Panc1 (cell line): ENCODE results near the gene PLA2G1B.

ENCODE experiments used
- POLR2AphosphoS5 ChIP-seq: IDR thresholded peaks from 2 replicates; pipeline ENCODE4 v1.6.1; 2012; ENCODE audit warnings: mild to moderate bottlenecking, low read depth, low read length, moderate library complexity
- SIN3A ChIP-seq: IDR thresholded peaks from 2 replicates; pipeline ENCODE4 v1.6.1; 2012; ENCODE audit warnings: low read depth, mild to moderate bottlenecking, low read length, moderate library complexity, borderline replicate concordance; ENCODE audit not compliant: insufficient read depth
- TCF7L2 ChIP-seq: IDR thresholded peaks from 2 replicates; pipeline ENCODE4 v1.6.1; 2011; ENCODE audit warnings: mild to moderate bottlenecking, low read depth, low read length, inconsistent platforms
- TF ChIP-seq, protein P1 (sequence below): fragments of 450-650 bp; IDR thresholded peaks from 2 replicates; pipeline ENCODE4 v1.5.1; 2017; ENCODE audit warnings: mild to moderate bottlenecking
- TF ChIP-seq, protein P2 (sequence below), 2 experiments: IDR thresholded peaks; 2 replicates each; pipeline ENCODE4 v1.6.1; 2011 to 2012; ENCODE audit warnings: low read depth in 2 of 2, control low read depth in 1 of 2, low read length in 1 of 2, mild to moderate bottlenecking in 1 of 2, moderate library complexity in 1 of 2; ENCODE audit not compliant: insufficient read depth in 1 of 2

DNA sequence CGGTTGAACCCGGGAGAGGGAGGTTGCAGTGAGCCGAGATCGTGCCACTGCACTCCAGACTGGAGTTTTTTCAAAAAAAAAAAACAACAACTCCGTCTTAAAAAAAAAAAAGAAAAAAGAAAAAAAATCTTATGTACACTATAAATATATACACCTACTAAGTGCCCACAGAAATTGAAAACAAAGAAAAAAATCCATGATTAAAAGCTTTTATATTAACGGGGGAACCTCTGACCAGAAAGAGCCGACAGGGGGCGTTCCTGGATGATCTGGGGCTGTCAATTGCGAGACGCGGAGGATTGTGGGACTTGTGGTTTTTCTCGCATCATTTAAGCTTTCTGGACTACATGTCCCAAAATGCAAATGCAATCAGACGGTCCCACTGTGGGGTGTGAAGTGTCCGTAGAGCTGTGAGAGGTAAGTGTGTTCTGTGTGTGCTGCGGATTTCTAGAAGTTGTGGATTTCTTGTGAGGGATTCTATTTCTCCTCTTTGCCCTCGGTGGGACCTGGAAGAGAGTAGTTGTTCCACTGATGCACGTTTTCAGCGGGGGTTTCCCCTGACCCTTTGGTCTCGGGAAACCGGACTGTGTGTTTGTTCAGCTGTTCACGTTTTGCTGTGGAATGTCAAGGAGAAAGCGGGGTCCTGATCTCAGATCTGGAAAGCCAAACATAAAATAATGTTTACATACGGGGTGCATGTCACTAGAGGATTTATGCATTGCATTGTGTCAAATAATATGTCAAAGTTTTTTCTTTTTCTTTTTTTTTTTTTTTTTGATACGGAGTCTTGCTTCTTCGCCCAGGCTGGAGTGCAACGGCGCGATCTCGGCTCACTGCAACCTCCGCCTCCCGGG is 25.4 kb downstream of the PLA2G1B start, which contains the start of gene SIRT4:
- TF ChIP-seq, protein P1, sequence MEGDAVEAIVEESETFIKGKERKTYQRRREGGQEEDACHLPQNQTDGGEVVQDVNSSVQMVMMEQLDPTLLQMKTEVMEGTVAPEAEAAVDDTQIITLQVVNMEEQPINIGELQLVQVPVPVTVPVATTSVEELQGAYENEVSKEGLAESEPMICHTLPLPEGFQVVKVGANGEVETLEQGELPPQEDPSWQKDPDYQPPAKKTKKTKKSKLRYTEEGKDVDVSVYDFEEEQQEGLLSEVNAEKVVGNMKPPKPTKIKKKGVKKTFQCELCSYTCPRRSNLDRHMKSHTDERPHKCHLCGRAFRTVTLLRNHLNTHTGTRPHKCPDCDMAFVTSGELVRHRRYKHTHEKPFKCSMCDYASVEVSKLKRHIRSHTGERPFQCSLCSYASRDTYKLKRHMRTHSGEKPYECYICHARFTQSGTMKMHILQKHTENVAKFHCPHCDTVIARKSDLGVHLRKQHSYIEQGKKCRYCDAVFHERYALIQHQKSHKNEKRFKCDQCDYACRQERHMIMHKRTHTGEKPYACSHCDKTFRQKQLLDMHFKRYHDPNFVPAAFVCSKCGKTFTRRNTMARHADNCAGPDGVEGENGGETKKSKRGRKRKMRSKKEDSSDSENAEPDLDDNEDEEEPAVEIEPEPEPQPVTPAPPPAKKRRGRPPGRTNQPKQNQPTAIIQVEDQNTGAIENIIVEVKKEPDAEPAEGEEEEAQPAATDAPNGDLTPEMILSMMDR = peak; percentile 98
- TF ChIP-seq POLR2AphosphoS5 = peak; percentile 57; the same call in 1 of the 2 replicates
- TF ChIP-seq, protein P2, sequence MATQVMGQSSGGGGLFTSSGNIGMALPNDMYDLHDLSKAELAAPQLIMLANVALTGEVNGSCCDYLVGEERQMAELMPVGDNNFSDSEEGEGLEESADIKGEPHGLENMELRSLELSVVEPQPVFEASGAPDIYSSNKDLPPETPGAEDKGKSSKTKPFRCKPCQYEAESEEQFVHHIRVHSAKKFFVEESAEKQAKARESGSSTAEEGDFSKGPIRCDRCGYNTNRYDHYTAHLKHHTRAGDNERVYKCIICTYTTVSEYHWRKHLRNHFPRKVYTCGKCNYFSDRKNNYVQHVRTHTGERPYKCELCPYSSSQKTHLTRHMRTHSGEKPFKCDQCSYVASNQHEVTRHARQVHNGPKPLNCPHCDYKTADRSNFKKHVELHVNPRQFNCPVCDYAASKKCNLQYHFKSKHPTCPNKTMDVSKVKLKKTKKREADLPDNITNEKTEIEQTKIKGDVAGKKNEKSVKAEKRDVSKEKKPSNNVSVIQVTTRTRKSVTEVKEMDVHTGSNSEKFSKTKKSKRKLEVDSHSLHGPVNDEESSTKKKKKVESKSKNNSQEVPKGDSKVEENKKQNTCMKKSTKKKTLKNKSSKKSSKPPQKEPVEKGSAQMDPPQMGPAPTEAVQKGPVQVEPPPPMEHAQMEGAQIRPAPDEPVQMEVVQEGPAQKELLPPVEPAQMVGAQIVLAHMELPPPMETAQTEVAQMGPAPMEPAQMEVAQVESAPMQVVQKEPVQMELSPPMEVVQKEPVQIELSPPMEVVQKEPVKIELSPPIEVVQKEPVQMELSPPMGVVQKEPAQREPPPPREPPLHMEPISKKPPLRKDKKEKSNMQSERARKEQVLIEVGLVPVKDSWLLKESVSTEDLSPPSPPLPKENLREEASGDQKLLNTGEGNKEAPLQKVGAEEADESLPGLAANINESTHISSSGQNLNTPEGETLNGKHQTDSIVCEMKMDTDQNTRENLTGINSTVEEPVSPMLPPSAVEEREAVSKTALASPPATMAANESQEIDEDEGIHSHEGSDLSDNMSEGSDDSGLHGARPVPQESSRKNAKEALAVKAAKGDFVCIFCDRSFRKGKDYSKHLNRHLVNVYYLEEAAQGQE (IDR thresholded peaks at IDR 0.05; ENCODE audit: insufficient read depth in 1 of 2, low read depth in 2 of 2, low read length in 1 of 2) = no peak
- TF ChIP-seq TCF7L2 = peak; percentile 75; the same call in 1 of the 2 replicates
- TF ChIP-seq SIN3A = peak; percentile 75; the same call in 1 of the 2 replicates
